Gastroesophageal sphincter (tissue), 3 donors: ENCODE results near the gene ADGRL2.

Experiments used
- CTCF ChIP-seq, 4 experiments: fragments of 200-600 bp in 2 of 4; fragments of 450-650 bp in 2 of 4; sonication (generic) in 1 of 4; IDR thresholded peaks; one replicate each; pipeline ENCODE4 v1.5.1; 2017 to 2019; ENCODE audit warnings: antibody characterized with exemption in 4 of 4, mild to moderate bottlenecking in 2 of 4, moderate library complexity in 2 of 4
- EP300 ChIP-seq: sonication (generic); formaldehyde crosslinking; IDR thresholded peaks from one replicate; pipeline ENCODE4 v1.6.1; 2017; ENCODE audit warnings: antibody characterized with exemption, mild to moderate bottlenecking
- POLR2A ChIP-seq, 2 donors: fragments of 450-650 bp; IDR thresholded peaks; one replicate each; pipeline ENCODE4 v1.6.1; 2017; ENCODE audit warnings: antibody characterized with exemption in 2 of 2, mild to moderate bottlenecking in 2 of 2, moderate library complexity in 1 of 2
- POLR2AphosphoS5 ChIP-seq: sonication (generic); formaldehyde crosslinking; IDR thresholded peaks from one replicate; pipeline ENCODE4 v1.6.1; 2017; ENCODE audit warnings: antibody characterized with exemption

GRCh38 chr1:81899214-81899821 lies 98.6 kb downstream of the ADGRL2 start:
- TF ChIP-seq CTCF (IDR thresholded peaks at IDR 0.05) (no peak), EP300 (no peak), POLR2A (IDR thresholded peaks at IDR 0.05) (no peak), POLR2AphosphoS5 (no peak)
